Stimulated activated CD8-positive, alpha-beta memory T cell treated with anti-CD3 and anti-CD28 coated beads, Interleukin-15, amount 100 ng/mL, for 1 hour (primary cell): ENCODE measurements around the gene CNTN2.

Source experiments
- DNase-seq: peaks from one replicate; pipeline ENCODE4 v3.0.0-alpha.2; 2020; ENCODE audit warnings: low read depth

The CNTN2 gene

DNA sequence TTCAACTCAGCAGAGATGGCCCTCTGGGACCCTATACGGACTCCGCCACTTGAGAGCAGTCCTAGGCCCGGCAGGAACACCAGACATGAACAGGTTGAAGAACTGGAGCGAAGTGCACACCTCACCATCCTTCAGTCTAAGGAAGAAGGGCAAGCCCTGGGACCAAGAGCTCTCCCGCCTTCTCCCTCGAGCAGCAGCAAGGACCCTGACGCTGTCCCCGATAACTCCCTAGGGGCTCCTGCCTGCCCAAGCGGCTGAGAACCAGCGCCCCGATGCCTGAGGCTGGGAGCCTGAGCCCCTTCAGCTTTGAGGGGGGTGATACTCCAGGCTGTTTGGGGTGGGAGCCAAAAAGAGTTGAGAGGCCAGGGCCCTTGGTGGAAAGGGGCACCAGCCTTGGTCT, 31.1 kb downstream of the CNTN2 start:
- no peak for DNase-seq

DNA sequence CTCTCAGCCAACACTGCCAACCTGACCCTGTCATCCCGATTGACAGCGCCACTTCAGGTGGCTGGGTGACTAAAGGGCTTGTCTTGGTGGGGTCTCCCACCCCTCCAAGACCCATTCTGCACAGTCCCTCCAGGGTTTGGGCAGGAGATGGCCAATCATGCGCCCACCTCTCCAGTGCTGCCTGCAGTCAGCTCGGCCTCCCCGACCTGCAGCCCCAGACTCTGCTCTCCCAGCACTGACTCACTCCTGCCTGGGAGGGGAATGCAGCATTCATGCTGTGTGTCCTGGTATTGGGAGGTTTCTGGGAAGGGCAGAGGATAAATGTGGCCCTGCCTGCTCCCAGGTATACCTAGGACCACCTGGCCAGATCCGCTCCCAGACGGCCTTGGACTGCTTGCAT, 31.5 kb downstream of the CNTN2 start:
- no peak for DNase-seq

DNA sequence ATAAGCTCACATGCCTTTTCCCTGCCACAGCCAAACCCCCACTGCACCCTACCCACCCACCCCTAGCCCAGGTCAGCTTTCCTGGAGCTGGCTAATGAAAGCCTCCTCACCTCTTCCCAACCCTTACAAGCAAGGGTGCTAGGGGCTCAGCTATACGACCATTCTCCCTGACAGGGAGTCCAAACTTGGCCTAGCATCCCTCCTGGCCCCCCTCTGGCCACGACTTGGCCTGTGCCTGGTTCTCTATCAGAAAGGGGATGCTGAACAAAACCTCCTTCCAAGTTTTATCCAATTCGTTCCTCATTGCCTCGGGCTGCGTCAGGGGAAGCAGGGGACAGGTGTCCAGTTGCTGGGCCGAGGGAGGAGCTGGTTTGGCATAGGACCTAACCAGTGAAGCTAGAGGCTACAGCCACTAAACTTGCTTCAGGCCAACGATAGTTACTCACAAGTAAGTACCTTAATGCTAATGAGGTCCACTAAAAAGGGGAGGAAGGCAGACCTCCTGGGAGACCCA, 32.7 kb downstream of the CNTN2 start:
- no peak for DNase-seq

DNA sequence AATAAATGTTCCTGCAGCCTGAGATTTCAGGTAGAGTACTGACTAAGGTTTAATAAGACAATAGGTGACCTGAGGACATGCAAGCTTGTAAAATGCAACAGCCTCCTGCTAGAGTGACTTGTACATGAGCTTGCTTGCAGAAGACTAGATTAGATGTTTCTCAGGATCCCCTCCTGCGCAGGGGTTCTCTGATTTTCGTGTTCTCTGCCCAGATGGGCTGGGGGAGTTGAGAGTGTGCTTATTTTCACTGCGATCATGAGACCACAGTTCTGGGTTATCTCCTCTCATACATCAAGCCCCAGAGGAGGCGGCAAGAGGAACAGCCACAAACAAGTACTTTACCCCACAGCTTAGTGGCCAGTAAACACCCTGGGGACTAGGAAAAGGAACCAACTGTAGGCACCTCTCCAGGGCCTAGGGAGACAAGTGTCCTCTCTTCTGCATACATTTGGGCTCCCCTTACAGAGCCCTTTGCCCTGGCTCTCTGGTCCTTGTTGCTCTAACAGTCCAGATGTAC, 33.3 kb downstream of the CNTN2 start:
- DNase-seq = no peak

DNA sequence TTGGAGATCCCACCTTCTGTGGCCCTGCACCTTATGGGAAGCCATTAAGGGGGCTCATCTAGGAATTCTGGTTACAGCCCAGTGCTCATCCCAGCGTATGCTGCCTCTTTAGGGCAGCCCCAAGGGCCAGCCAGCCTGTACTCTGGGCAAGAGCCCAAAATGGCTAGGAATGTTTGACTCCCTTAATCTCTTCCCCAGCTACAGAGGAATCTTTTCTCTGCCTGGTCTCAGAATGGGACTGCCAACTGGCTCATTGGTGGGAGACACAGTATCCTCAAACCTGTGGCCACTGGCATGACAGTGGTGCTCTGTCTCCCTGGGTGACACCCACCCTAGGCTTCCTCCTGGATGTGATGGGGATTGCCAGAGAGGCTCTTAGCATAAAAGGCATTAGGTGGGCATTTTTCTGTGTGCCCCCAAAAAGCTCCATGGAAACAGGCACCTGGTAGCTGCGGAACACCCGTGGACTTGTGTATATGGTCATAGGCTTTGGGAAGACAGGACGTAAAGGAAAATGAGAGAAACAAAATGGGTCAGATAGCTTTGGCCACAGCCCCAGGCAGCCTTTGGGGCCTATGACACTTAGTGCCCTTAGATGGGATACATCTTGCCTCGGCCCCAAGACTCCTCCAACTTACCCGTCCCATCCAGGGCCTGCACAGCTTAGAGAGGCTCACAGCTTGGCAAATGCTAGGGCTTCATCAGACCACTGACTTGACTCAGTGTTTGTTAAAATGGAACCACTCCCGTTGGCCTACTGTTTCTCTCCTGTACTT, 34.3 kb downstream of the CNTN2 start:
- DNase-seq = no peak

DNA sequence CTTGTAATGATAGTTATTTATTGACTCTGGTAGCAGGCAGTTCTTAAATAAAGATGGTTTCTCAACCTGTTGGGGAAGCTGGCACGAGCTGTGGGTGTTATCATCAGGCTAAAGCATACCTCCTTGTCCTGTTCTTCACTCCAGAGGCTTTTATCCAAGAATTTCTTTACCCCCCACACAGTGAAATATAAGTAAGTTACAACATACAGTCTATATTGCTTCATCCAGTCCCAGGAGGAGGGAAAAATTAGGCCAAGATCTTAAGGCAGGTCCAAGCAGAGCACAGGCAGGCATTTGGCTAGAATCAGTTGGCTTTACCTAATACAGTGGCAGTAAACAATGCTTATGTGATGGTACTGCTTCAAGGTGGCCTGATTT, 34.9 kb downstream of the CNTN2 start:
- DNase-seq = no peak

DNA sequence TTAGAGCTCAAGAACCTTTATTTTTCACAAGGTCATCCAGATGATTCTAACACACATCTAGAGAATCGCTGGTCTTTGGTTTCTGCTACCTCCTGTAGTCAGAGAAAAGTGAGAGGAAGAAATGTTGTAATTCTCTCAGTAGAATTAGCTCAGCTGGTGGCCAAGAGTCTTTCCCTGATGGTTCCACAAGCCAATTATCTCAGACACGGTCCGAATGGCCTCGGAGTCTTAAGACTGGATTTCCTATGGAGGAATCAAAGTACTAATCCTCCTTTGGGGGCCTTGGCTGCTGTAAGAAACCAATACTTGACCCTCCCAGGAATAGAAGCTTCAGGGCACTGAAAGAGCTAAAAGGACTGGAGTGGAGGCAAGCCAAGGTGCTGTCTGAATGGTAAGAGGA, 39.4 kb downstream of the CNTN2 start:
- DNase-seq = no peak

DNA sequence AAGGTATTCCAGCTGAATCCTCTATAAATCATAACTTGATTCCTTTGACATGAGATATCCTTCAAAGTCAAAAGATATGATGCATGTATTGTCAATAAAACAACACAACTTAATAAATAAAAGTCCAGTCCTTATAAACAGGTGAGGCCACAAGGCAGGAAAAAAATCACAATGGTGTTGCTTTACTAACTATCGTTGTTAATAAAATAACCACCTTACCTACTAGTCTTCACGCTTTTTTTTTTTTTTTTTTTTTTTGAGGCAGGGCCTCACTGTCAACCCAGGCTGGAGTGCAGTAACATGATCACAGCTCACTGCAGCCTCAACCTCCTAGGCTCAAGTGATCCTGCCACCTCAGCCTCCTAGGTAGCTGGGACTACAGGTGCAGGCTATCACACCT, 41.3 kb downstream of the CNTN2 start, which contains the start of gene TMEM81:
TSS of gene TMEM81 (minus strand) at position 101 of the 400 bp plus-strand sequence. CDS start 140 bp downstream, outside the sequence.
- DNase-seq = no peak

DNA sequence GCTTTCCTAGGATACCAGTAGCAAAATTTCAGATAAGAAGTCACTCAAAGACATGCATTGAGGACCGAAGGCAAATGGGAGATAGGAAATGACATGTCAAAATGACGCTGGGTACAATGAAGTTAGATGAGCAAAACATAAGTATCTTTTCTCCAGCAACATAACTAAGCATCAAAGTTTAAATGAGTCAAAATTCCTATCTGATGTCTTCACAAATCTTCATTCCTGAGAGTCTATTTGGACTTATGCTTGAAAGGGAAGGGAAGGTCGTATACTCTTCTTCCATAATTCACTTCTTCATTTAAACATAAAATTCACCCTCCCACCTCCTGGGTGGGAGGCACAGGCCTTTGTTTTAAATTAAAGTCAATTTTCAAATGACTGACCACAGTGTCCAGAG, 45.3 kb downstream of the CNTN2 start:
- DNase-seq = no peak

DNA sequence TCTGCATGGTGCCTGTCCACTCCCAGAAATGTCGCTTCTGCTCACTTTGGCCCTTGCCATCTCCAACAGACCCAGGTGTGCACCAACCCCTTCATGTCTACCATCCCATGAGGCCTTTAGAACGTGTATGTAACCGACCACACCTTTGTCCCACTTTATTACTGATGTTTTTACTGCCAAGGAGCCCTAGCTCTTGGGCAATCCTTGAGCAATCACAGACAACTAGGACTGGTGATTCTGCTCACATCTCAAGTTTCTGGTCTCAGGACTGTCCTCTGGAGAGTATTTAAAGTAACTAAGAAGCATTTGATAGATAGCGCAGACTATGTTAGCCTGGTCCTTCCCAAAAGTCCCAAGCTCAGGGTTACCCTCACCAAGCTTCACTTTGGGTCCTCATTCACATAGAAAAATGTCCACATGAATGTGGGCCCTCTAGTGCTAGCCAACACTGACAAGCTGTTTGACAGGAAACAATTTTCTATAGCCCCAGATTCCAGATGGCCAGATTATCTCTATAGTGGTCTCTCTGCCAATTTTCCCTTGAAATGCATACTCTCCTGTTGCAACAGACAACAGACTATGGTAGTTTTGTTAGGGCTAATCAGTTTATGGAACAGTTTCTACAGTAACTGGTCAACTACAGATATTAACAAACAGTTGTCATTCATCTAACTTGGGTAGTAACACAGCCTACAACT, 48.2 kb downstream of the CNTN2 start:
- no peak for DNase-seq

DNA sequence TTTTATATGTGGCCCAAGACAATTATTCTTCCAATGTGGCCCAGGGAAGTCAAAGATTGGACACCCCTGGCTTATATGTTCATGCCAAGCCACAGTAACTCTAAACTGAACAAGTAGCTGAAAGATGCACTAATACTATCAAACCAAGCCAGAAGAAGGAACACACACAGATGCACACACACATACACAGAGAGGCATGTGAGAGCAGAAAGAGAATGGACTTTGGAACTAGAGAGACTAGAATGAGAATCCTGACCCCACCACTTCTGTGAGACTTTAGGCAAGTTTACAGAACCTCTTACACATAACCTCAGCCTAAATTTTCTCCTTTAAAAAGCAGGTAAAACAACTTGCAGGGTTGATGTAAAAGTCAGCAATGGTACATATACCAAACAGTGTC, 52.4 kb downstream of the CNTN2 start:
- DNase-seq = no peak

DNA sequence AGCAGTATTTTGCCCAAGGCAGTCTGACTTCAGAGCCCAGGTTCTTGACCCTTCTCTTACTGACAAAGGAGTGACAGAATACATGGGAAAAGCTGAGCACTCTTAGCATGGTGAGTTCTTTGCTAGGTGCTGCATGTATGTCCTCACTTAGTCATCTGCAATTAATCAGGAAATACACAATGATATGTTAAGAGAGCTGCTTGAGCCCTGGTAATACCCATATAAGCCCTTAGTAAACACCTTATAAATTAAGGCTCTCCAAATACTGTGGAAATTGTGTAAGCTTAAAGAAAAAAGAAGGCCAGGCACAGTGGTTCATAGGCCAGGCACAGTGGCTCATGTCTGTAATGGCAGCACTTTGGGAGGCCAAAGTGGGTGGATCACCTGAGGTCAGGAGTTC, 55.2 kb downstream of the CNTN2 start:
- no peak for DNase-seq

DNA sequence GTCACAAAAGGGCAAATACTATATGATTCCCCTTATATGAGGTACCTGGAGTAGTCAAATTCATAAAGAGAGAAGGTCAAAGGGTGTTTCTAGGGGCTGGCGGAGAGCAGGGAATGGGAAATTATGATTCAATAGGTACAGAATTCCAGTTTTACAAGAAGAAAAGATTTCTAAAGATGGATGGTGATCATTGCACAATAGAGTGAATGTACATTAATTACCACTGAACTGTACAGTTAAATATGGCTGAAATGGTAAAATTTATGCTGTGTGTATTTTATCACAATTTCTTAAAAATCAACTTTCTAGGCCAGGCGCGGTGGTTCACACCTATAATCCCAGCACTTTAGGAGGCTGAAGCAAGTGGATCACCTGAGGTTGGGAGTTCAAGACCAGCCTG, 59.4 kb downstream of the CNTN2 start:
- DNase-seq = no peak

DNA sequence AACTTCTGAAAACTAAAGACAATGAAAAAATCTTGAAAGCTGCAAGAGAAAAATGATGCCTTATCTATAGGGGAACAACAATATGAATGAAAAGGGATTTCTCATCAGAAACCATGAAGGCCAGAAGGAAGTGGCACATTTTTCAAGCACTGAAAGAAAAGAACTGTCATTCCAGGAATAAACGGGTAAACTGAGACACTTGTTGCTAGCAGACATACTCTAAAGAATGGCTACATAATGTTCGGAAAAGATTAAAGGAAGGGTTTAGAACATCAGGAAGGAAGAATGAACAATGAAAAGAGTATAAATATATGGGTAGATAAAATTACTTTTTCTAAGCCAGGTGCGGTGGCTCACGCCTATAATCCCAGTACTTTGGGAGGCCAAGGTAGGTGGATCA, 64.3 kb downstream of the CNTN2 start:
- DNase-seq = no peak

DNA sequence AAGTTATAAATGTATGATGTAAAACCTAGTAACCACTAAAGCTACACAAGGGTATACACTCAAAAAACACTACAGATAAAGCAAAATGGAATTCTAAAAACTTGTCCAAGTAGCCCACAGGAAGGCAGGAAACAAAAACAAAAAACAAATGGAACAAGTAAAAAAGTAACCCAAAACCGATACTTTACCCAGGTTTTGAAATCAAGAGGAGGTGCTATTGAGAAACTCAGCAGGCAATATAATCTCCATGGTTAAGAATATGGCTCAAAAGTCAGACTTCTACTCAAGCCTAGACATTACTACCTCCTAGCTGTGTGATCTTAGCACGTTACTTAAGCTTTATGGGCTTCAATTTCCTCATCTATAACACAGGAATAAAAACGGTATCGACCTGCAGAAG, 65.5 kb downstream of the CNTN2 start:
- DNase-seq = no peak

DNA sequence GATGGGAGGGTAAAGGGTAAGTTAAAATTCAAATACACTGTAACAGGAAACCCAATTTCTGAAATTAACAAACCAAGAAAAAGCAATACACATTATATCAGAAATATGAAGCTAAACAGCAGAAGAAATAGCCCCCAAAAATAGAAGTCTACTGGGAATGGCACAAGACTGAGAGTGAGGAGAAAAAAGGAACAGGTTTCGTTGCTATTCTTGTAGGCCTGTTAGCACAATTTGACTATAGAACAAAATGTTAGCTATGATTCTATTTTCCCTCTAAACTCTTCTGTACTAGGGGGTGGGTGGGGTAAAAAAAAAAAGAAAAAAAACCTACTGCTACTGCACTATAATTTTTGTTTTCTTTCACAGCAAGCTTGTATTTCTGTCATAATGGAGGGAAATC, 66.3 kb downstream of the CNTN2 start:
- DNase-seq = no peak

DNA sequence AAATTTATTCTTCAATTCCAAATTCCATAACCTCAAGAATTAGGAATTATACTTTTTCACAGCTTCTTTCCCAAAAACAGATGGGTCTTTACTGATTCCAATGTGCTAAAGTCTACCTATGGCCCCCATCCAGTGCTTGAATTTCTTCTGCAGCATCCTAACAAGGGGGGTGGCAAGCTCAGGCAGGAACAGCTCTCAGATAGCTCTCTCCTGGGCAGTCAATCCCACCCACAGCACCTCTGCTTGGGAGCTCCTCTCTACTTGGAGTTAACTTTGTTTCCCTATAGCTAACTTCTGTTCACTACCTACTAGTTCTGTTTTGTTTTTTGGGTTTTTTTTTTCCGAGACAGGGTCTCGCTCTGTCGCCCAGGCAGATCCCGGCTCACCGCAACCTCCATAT, 66.7 kb downstream of the CNTN2 start:
- no peak for DNase-seq

DNA sequence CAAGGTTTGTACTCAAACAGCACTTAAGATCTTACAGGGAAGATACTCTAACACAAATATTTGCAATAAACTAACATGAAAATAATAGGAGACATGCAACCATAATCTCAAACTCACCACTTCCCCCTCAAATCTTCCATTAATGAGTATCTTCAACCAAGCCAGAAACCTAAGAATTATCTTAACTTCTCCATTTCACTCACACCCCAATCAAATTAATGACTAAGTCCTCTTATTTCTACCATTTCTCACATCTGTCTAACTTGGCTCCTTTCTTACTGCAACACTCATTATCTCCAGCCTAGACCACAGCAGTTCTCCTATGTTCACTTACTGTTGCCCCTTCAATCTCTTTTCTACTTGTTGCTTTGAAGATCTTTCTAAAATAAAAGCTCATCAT, 68.3 kb downstream of the CNTN2 start:
- DNase-seq = no peak

DNA sequence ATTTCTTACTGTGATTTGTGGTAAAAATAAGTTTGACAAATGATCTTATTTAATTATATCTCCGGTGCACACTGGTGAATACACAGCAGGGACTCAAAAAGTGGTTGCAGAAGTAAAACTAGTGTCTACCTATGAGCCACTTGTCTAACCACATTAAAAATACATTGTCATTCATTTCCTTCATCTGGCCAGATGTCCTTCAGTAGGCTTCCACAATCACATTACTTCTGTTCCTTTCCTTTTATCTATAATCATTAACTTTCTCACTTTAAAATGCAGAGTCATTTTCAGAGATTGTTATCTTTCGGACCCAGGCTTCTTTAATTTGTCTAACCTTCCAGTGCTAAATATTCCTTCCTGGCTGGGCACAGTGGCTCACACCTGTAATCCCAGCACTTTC, 75.7 kb downstream of the CNTN2 start:
- DNase-seq = no peak

DNA sequence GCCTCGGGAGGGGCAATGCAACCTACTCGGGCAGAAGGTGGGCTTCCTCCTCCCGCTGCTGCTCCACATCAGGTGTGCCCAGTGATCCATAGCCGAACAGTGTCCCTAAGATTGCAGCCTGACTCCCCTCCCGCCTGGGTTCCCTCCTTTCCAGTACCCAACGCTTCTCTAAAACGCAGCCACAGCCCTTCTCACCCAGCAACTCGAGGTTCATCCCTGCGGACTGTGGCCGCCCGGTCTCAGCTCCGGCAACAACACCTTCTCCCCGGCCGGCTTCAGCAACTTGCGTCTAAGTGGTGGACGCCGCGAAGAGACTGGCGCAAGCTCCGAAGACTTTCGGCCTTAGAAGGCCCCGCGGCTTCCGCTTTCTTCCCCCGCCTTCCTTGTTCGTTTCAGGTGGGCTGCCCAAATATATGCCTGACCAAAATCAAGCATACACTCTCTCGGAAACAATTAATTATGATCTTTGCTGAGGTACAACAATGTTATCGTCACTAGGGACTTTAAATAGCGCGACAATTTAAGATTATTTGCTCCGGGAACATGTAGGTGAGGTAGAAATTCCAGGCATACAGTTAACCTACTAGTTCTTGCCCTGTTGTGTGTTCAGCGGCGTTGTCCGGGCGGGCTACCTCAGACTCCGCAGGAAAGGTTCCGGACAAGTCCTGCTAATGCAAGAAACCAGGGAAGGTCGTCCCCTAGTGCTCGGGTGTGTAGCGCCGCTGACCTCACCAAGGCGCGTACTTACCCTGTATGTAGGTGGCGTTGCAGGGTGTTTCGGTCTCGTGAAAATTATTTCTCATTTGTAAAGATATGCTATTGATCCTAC, 78.9 kb downstream of the CNTN2 start, which contains the start of gene RBBP5:
TSS of gene RBBP5 (minus strand) at position 319 of the 829 bp plus-strand sequence. CDS start at position 214, 105 bp downstream.
- DNase-seq = peak; percentile 92

DNA sequence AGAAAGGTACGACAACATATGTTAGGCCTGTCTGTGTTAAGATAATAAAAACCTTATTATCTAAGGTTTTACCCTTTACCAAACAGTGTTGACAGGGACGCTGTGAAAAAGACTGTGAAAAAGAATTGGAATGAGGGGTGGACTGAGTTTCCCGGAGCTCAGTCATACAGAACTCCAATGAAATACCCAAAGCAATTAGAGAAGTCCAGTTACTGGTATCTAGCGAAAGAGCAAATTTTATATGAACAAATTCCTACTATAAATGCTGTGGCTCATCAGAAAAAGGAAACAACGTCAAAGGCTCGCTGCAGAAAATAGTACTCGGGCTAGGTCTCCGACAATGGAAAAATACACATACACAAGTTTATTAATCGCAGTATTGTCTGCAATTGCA, 79.5 kb downstream of the CNTN2 start:
- no peak for DNase-seq

DNA sequence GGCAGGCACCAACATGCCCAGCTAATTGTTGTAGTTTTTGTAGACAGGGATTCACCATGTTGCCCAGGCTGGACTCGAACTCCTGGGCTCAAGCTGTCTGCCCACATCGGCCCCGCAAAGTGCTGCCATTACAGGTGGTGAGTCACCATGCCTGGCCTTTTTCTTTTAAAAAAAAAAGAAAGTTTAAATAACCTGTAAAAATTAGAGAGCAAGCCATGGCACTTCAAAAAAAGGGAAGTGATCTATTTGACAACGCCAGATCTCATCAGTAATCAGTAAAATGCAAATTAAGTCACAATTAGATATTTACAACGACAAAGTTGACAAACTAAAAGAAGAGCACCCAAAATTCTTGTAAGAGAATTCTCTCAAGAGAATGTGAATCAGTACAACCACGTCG, 81.7 kb downstream of the CNTN2 start:
- DNase-seq = no peak
